Thyroid gland (tissue), 4 donors: ENCODE measurements around the gene PYROXD2.

Source experiments
- CTCF ChIP-seq, 6 experiments: fragments of 200-600 bp in 3 of 6; fragments of 450-650 bp in 3 of 6; sonication (generic) in 3 of 6; IDR thresholded peaks; one replicate each; pipeline ENCODE4 v1.5.1; 2016 to 2019; ENCODE audit warnings: antibody characterized with exemption in 6 of 6, mild to moderate bottlenecking in 2 of 6, inconsistent platforms in 1 of 6, moderate library complexity in 1 of 6
- POLR2A ChIP-seq, 2 donors: fragments of 450-650 bp; IDR thresholded peaks; one replicate each; pipeline ENCODE4 v1.6.1; 2017; ENCODE audit warnings: antibody characterized with exemption in 2 of 2, mild to moderate bottlenecking in 2 of 2, moderate library complexity in 1 of 2

- TF ChIP-seq CTCF (IDR thresholded peaks at IDR 0.05) (no peak), POLR2A (IDR thresholded peaks at IDR 0.05) (no peak)
Observed at GRCh38 chr10:98411768-98412167, 3.2 kb downstream of the PYROXD2 start.
